HG02798 (cell line): ENCODE measurements around the gene ANGPTL4.
A peak's percentile ranks its signal among the peaks of the same experiment; 100 is the strongest.
"Not testable (repeated sequence)": the region's sequence is repeated elsewhere in the genome, so short reads cannot be mapped to it uniquely, and the experiment has no call there.

Experiments used
- ATAC-seq: cut with Tn5 transposase; IDR thresholded peaks from one replicate; pipeline ENCODE4 v1.9.1; 2021; ENCODE audit warnings: mild to moderate bottlenecking; ENCODE audit not compliant: unreplicated experiment, poor library complexity

Gene ANGPTL4

GRCh38 chr19:8363803-8364771 is at the start of gene ANGPTL4:
ANGPTL4 (plus strand) TSS chr19:8364155; CDS start chr19:8364322, 167 bp downstream.
- ATAC-seq = no peak

GRCh38 chr19:8314981-8315640 is 48.8 kb upstream of the ANGPTL4 start:
- not testable (repeated sequence) for ATAC-seq

- no peak for ATAC-seq
Measured at GRCh38 chr19:8316351-8317125, 47.4 kb upstream of the ANGPTL4 start.

- ATAC-seq = not testable (repeated sequence)
Measured at GRCh38 chr19:8318835-8319234, 45.1 kb upstream of the ANGPTL4 start.

- no peak for ATAC-seq
Measured at GRCh38 chr19:8319807-8320520, 44.0 kb upstream of the ANGPTL4 start.

GRCh38 chr19:8320564-8321066 is 43.3 kb upstream of the ANGPTL4 start:
- peak; percentile 4 for ATAC-seq

- ATAC-seq = peak; percentile 94
Measured at GRCh38 chr19:8321067-8321985, 42.6 kb upstream of the ANGPTL4 start, which contains the start of the genes NDUFA7 and RPS28. NDUFA7 (minus strand) TSS chr19:8321375; CDS start chr19:8321358, 17 bp downstream. RPS28 (plus strand) TSS chr19:8321496; CDS start chr19:8321531, 35 bp downstream.

GRCh38 chr19:8321986-8322637 is 41.8 kb upstream of the ANGPTL4 start:
- no peak for ATAC-seq

- no peak for ATAC-seq
Measured at GRCh38 chr19:8322638-8322997, 41.3 kb upstream of the ANGPTL4 start.

- ATAC-seq = no peak
Measured at GRCh38 chr19:8323781-8324185, 40.2 kb upstream of the ANGPTL4 start.

- no peak for ATAC-seq
Measured at GRCh38 chr19:8324186-8325050, 39.5 kb upstream of the ANGPTL4 start.

GRCh38 chr19:8325454-8325853 is 38.5 kb upstream of the ANGPTL4 start:
- no peak for ATAC-seq

- no peak for ATAC-seq
Measured at GRCh38 chr19:8329996-8330395, 34.0 kb upstream of the ANGPTL4 start.

- ATAC-seq = no peak
Measured at GRCh38 chr19:8331263-8331845, 32.6 kb upstream of the ANGPTL4 start.

- no peak for ATAC-seq
Measured at GRCh38 chr19:8332976-8333766, 30.8 kb upstream of the ANGPTL4 start.
